Renal cortical epithelial cell (primary cell): ENCODE measurements around the gene RARB. TPM values are rescaled to one million over a fixed set of nuclear protein-coding genes. Genes with fewer than 3 reads are reported as not detected.
A peak's percentile ranks its signal among the peaks of the same experiment; 100 is the strongest.

Experiments used
- DNase-seq: peaks from one replicate; pipeline ENCODE4 v3.0.0-alpha.2; 2011; ENCODE audit warnings: low read depth
- total RNA-seq: library from RNA; depleted of rRNA; stranded (reverse); fragments of >200 nt; gene quantifications from 2 replicates; pipeline ENCODE4 v1.2.3, GENCODE V29; 2014

The RARB gene
- total RNA-seq, 1 donor from 2014 or later = 4.9 TPM

- DNase-seq = no peak
Measured at GRCh38 chr3:25552251-25552650, 124.2 kb downstream of the RARB start.

- DNase-seq = no peak
Measured at GRCh38 chr3:25554376-25554775, 126.3 kb downstream of the RARB start.

- no peak for DNase-seq
Measured at GRCh38 chr3:25555695-25556437, 127.8 kb downstream of the RARB start.

GRCh38 chr3:25556447-25556846 is 128.4 kb downstream of the RARB start:
- DNase-seq = no peak

DNA sequence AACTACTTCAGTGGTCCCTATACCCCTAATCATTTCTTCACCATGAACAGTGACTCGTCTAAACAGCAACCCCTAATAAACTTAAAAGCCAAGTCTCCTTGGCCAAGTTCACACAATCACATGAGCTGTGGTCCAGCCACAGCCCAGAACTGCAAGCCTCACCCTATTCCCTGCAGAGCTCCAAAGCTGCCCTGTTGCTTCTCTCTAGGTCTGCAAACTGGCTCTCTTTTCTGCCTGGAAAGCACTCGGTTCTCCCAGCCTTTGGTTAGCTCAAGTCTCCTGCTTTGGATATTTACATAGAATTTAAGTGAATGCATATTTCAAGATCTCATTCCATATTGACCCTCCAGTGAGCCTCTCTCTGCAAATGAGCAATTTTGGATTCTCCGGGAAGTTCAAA is 129.6 kb downstream of the RARB start:
- no peak for DNase-seq

DNA sequence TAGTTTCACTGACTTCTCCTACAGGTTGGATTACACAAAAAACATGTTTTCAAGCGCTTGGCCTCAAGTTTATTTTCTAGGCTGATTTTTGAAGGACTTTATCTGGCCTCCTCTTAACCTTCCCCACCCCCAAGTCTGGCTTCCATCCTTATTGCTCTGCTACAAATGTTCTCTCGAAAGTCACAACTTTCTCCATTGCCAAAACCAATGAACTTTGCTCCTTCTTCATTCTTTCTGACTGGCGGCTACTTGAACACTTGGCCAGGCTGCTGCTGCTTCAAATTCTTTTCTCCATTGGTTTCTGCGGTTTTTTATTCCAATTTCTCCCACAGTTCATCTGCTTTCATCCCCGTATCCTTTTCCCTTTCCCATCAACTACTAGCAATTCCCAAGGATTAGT is 130.1 kb downstream of the RARB start:
- DNase-seq = peak; percentile 36

GRCh38 chr3:25558796-25559195 is 130.7 kb downstream of the RARB start:
- DNase-seq = no peak

DNA sequence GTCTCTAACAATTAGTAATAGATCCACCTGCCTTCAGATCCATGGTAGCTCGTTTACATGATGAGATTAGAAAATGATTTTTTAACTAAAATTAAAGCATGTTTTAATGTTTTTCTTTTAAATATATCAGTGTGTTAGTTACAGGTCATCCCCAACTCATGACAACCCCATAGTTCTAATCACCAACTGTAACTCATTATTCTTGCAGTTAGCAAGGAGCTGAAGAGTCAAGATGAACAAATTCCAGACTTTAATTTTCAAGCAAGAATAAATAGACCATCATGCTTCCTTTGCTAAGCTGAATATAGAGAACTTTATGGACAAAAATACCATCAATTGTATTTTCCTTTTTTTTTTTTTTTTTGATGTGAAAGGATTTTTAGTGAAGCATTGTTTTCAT is 135.5 kb downstream of the RARB start:
- DNase-seq = no peak

- no peak for DNase-seq
Measured at GRCh38 chr3:25564075-25564474, 136.0 kb downstream of the RARB start.

DNA sequence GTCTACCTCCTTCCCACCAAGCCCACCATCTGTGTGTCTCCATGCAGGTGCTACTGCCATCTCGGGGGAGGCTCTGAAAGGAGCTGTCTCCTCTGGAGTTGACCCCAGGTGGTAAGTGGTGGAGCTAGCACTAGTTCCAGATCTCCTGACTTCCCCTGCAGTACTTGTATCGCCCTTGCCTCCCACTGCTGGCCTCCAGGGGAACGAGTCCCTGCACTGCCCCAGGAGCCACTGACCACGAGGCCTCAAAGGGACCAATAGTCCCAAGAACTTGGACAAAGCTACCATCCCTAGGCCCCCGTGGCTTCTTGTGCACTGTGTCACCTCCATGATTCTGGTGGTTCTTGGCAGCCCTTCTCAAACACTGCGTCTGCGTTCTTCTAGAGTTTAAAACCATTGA is 137.7 kb downstream of the RARB start:
- no peak for DNase-seq

GRCh38 chr3:25566358-25566920 is 138.4 kb downstream of the RARB start:
- no peak for DNase-seq

DNA sequence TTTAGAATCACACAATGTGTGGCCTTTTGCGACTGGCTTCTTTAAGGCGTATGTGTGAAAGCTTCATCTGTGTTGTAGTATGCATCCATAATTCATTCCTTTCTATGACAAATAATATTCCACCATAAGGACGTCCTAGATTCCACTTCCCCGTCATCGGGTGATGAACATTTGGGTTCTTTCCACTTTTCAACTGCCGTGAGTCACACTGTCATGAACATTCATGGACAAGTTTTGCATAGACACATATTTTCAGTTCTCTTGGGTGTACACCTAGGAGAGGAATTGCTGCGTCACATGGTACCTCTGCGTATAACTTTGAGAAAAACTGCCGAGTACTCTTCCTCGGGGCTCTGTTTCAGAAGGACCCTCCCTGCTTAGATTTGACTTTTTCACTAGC is 139.3 kb downstream of the RARB start:
- no peak for DNase-seq

DNA sequence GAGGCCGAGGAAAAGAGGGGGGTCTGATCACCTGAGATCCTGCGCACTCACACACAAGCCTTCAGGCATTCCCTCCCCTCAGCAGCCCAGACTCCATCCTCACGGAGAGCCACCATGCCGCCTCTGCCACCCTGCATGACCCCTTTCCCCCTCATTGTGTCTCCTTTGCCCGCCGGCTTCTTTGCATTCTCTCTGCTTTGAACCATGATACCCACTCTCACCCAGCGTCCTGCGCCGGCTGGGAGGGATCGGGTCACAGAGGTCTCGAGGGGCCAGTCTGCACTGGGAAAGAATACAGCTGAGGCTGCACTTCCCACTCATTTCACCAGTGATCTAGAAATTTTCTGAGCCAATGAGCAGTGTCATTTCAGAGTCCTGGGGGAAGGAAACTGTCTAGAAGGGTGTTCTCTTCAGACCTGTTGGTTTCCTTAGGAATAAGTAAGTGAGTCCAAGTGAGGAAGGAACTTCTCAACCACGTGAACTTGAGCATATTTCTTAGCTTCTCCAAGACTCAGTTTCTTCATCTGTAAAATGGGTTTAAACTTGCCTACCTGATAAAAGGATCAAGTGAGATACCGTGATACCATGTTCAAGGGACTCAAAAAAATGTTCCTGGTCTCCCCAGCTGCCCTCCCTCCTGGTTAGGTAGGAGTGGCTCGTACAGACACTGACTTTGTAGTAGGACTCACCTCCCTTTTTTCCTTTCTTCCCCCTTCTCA is 139.9 kb downstream of the RARB start:
- DNase-seq = no peak

GRCh38 chr3:25568525-25569078 is 140.5 kb downstream of the RARB start:
- no peak for DNase-seq

GRCh38 chr3:25571285-25571684 is 143.2 kb downstream of the RARB start:
- DNase-seq = no peak

- DNase-seq = no peak
Measured at GRCh38 chr3:25572336-25572735, 144.3 kb downstream of the RARB start.

- no peak for DNase-seq
Measured at GRCh38 chr3:25572919-25573385, 144.9 kb downstream of the RARB start.

DNA sequence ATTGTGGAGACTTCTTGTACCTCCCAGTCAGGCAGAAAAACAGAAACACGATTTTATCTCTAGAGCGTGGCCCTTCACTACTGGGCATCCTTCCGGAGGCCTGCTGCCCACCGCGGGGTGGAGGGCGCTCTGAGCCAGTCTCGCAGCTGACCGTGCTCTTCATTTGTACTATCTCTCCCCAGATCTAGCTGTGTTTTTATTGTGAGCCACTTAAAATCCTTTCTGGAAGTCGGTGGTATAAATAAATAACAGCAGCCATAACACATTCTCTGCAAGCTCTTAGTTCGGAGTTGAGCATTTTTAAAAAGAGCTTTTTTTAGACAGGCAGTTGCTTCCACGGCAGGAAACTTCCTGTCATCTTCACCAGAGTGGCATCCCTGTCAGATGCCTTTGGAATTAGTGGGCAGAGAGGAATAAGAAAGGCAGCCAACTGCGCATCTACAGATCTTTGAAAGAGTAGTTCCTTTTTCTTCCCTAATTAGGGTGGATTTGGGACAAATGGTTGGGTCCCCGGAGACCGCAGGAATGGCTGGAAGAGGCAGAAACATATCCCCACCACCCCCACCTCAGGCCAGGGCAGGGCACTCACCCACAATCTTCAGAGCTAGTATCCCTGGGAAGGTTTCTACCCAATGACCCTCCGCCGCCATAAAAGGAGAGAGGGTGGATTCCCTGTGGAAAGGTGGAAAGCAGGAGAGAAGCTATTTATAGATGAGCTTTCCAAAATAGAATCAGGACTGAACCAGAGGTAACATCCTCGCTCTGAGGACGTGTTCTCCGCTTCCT is 145.5 kb downstream of the RARB start:
- no peak for DNase-seq

- DNase-seq = no peak
Measured at GRCh38 chr3:25574172-25574765, 146.2 kb downstream of the RARB start.

DNA sequence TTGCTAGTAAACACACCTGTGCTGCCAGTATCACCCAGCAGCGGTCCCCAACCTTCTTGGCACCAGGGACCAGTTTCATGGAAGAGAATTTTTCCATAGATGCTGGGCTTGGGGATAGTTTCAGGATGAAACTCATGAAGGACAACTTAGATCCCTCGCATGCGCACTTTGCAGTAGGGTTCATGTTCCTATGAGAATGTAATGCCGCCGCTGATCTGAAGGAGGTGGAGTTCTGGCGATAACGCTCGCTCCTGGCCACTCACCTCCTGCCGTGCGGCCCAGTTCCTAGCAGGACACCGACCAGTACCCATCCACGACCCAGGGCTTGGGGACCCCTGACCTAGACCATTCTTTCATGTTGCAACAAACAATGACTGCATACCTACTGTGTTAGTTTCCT is 146.9 kb downstream of the RARB start:
- no peak for DNase-seq

- DNase-seq = no peak
Measured at GRCh38 chr3:25576146-25576545, 148.1 kb downstream of the RARB start.
